ENCODE data around the gene TBC1D16. TPM values are rescaled to one million over a fixed set of nuclear protein-coding genes. Genes with fewer than 3 reads are reported as not detected.
A peak's percentile ranks its signal among the peaks of the same experiment; 100 is the strongest.

TBC1D16 gene, protein sequence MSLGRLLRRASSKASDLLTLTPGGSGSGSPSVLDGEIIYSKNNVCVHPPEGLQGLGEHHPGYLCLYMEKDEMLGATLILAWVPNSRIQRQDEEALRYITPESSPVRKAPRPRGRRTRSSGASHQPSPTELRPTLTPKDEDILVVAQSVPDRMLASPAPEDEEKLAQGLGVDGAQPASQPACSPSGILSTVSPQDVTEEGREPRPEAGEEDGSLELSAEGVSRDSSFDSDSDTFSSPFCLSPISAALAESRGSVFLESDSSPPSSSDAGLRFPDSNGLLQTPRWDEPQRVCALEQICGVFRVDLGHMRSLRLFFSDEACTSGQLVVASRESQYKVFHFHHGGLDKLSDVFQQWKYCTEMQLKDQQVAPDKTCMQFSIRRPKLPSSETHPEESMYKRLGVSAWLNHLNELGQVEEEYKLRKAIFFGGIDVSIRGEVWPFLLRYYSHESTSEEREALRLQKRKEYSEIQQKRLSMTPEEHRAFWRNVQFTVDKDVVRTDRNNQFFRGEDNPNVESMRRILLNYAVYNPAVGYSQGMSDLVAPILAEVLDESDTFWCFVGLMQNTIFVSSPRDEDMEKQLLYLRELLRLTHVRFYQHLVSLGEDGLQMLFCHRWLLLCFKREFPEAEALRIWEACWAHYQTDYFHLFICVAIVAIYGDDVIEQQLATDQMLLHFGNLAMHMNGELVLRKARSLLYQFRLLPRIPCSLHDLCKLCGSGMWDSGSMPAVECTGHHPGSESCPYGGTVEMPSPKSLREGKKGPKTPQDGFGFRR
- 10 to 100 TPM in 1 of 2 experiments, 1 to 10 TPM in 1; 8.3 to 10.4 TPM for total RNA-seq

DNA sequence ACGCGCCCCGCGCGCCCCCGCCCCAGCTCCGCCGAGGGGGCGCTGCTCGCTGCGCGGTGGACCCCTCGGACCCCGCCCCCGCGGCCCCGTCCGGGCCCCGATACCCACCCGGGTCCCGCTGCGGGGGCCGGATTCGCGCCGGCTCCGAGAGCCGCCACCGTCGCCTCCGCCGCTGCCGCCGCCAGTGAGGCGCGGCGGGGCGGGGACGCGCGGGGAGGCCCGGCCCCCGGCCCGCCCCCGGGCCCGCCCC lies at the start of gene TBC1D16:
TSS of gene TBC1D16 (minus strand) at position 186 of the 250 bp plus-strand sequence. CDS start 22,325 bp downstream, outside the sequence.
- intact Hi-C loops (cut with DNase I, micrococcal nuclease), result loop anchor here (1.0 to 5.0 kb wide), 4 partner anchors 66 to 1188 kb away; partner anchors contain the start of gene GAA (in 2 of the 2)
- ATAC-seq, result no peak
- H3K27me3 Mint-ChIP-seq, result peaks cover 12% of the 10 kb centered on the region

GRCh38 chr17:80084773-80085172 lies 49.1 kb upstream of the TBC1D16 start:
- ChIA-PET POLR2A (no interaction called here), CTCF (interaction anchor here (1.0 to 1.6 kb wide), 3 partner anchors 8 to 135 kb away, joined by 3 to 6 read pairs (median 3); partner anchors contain the start of gene GAA)
- Mint-ChIP-seq H3K27ac (no peak overlapping the region), H3K4me3 (no peak overlapping the region), H3K27me3 (no peaks in the 10 kb centered on the region), H3K9me3 (ENCODE audit: low read depth) (no peaks in the 10 kb centered on the region), H3K4me1 (peaks cover 3% of the 10 kb centered on the region), H3K36me3 (ENCODE audit: low read depth) (no peaks in the 10 kb centered on the region)
- intact Hi-C loops (cut with DNase I, micrococcal nuclease), result loop anchor here in 1 of 2 experiments (5.0 kb wide), 1 partner anchor 77 kb away; no protein-coding TSS in a partner anchor
- ATAC-seq (no peak), DNase-seq (no peak)

More for the DNA sequence above, at the start of gene TBC1D16:
- H3K36me3 Mint-ChIP-seq (ENCODE audit: low read depth), result no peaks in the 10 kb centered on the region
- peaks cover 7% of the 10 kb centered on the region for H3K4me1 Mint-ChIP-seq
- no peak for DNase-seq
- ChIA-PET POLR2A (no interaction called here), CTCF (interaction anchor here (3.8 kb wide), 1 partner anchor 28 kb away, joined by 22 read pairs; no protein-coding TSS in a partner anchor)
- peak within 1 kb of the TSS; percentile 82 for H3K4me3 Mint-ChIP-seq
- H3K9me3 Mint-ChIP-seq (ENCODE audit: low read depth), result no peaks in the 10 kb centered on the region
- H3K27ac Mint-ChIP-seq, result peak within 1 kb of the TSS; percentile 69

DNA sequence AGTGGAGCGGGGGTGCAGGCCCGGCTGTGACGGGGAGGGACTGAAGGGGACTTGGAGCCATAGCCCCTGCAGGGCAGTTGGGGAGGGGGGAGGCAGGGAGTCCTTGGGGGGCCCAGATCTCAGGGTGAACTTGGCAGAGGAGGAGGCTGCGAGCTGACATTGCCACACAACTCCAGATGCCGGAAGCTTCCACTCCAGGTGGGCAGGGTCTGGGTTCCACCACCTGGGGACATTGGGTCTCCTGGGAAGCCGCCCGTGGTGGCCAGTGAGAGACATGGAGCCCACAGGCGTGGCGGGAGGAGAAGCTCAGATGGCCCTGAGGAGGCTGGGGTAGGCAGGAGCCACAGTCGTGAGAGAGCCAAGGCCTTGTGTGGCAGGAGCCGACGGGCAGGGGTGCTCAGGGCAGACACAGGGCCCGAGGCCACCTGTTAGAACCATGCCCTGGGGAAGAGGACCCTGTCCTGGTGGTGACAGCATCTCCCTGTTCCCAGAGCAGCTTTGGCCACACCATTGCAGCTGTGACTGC lies 47.5 kb upstream of the TBC1D16 start:
- no peak overlapping the region for H3K4me3 Mint-ChIP-seq

GRCh38 chr17:80082403-80083135 lies 46.9 kb upstream of the TBC1D16 start:
- no peaks in the 10 kb centered on the region for H3K27me3 Mint-ChIP-seq
- H3K4me1 Mint-ChIP-seq, result peaks cover 3% of the 10 kb centered on the region
- CTCF ChIA-PET, result interaction anchor here (0.6 to 1.6 kb wide), 16 partner anchors 10 to 500 kb away, joined by 3 to 8 read pairs (median 3); partner anchors contain the start of gene GAA
- intact Hi-C loops (cut with DNase I, micrococcal nuclease), result loop anchor here in 1 of 2 experiments (1.0 to 5.0 kb wide), 3 partner anchors 19 to 170 kb away; partner anchors contain the start of gene GAA
- DNase-seq (peak; percentile 80), ATAC-seq (peak; percentile 91)
- no peaks in the 10 kb centered on the region for H3K36me3 Mint-ChIP-seq (ENCODE audit: low read depth)
- no peaks in the 10 kb centered on the region for H3K9me3 Mint-ChIP-seq (ENCODE audit: low read depth)
- H3K27ac Mint-ChIP-seq, result no peak overlapping the region
- H3K4me3 Mint-ChIP-seq, result no peak overlapping the region
- POLR2A ChIA-PET, result interaction anchor here (0.5 to 0.6 kb wide), 2 partner anchors 24 to 314 kb away, joined by 3 read pairs; no protein-coding TSS in a partner anchor

More for the DNA sequence above, 47.5 kb upstream of the TBC1D16 start:
- no peak overlapping the region for H3K27ac Mint-ChIP-seq
- no peak for DNase-seq
- CTCF ChIA-PET, result interaction anchor here (0.6 to 1.6 kb wide), 12 partner anchors 9 to 500 kb away, joined by 3 to 8 read pairs (median 3); partner anchors contain the start of gene GAA
- peaks cover 3% of the 10 kb centered on the region for H3K4me1 Mint-ChIP-seq
- H3K36me3 Mint-ChIP-seq (ENCODE audit: low read depth), result no peaks in the 10 kb centered on the region
- H3K9me3 Mint-ChIP-seq (ENCODE audit: low read depth), result no peaks in the 10 kb centered on the region
- POLR2A ChIA-PET, result interaction anchor here (0.5 to 0.6 kb wide), 2 partner anchors 23 to 313 kb away, joined by 3 read pairs; no protein-coding TSS in a partner anchor
- intact Hi-C loops (cut with DNase I, micrococcal nuclease), result loop anchor here in 1 of 2 experiments (2.0 to 5.0 kb wide), 2 partner anchors 76 to 170 kb away; no protein-coding TSS in a partner anchor
- no peaks in the 10 kb centered on the region for H3K27me3 Mint-ChIP-seq
- no peak for ATAC-seq

DNA sequence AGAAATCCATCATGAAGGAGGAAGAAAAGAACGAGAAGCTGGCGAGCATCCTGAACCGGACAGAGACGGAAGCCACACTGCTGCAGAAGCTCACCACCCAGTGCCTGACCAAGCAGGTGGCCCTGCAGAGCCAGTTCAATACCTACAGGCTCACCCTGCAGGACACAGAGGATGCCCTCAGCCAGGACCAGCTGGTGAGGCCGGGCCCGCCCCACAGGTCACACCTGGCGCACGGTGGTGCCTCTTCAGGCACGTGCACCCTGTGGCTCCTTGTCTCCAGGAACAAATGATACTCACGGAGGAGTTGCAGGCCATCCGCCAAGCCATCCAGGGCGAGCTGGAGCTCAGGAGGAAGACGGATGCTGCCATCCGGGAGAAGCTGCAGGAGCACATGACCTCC lies 45.9 kb upstream of the TBC1D16 start:
- no peak for DNase-seq
- intact Hi-C loops (cut with DNase I, micrococcal nuclease), result loop anchor here in 1 of 2 experiments (5.0 kb wide), 1 partner anchor 74 kb away; no protein-coding TSS in a partner anchor
- ChIA-PET CTCF (interaction anchor here (0.6 to 1.6 kb wide), 7 partner anchors 20 to 876 kb away, joined by 3 to 6 read pairs (median 4); partner anchors contain the start of gene GAA), POLR2A (no interaction called here)
- ATAC-seq, result no peak
- no peaks in the 10 kb centered on the region for H3K27me3 Mint-ChIP-seq
- peaks cover 3% of the 10 kb centered on the region for H3K4me1 Mint-ChIP-seq
- H3K36me3 Mint-ChIP-seq (ENCODE audit: low read depth), result no peaks in the 10 kb centered on the region
- H3K27ac Mint-ChIP-seq, result no peak overlapping the region
- H3K4me3 Mint-ChIP-seq, result no peak overlapping the region
- H3K9me3 Mint-ChIP-seq (ENCODE audit: low read depth), result no peaks in the 10 kb centered on the region

DNA sequence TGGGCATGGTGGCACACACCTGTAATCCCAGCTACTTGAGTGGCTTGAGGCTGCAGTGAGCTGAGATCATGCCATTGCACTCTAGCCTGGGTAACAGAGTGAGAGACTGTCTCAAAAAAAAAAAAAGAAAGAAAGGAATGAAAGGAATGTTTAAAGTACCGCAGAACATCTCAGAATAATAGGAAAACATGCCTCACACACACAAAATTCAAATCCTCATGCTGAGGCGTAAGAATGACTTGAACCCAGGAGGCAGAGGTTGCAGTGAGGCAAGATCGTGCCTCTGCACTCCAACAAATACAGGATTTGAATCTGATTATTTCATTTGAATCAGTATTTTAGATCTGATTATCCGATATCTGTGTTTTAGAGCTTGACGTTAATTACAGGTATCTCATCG lies 44.4 kb upstream of the TBC1D16 start:
- no peaks in the 10 kb centered on the region for H3K27me3 Mint-ChIP-seq

GRCh38 chr17:80072410-80072809 lies 36.7 kb upstream of the TBC1D16 start:
- peaks cover 3% of the 10 kb centered on the region for H3K4me1 Mint-ChIP-seq
- no peak overlapping the region for H3K4me3 Mint-ChIP-seq
- H3K27me3 Mint-ChIP-seq, result no peaks in the 10 kb centered on the region
- ATAC-seq (no peak), DNase-seq (no peak)
- H3K27ac Mint-ChIP-seq, result no peak overlapping the region
- POLR2A ChIA-PET, result interaction anchor here (0.6 kb wide), 1 partner anchor 1786 kb away, joined by 3 read pairs; no protein-coding TSS in a partner anchor
- no peaks in the 10 kb centered on the region for H3K9me3 Mint-ChIP-seq (ENCODE audit: low read depth)
- no peaks in the 10 kb centered on the region for H3K36me3 Mint-ChIP-seq (ENCODE audit: low read depth)
- intact Hi-C loops (cut with DNase I, micrococcal nuclease), result no loop called here
- CTCF ChIA-PET, result no interaction called here

More for the DNA sequence above, 44.4 kb upstream of the TBC1D16 start:
- ChIA-PET POLR2A (no interaction called here), CTCF (interaction anchor here (0.5 to 1.4 kb wide), 3 partner anchors 9 to 146 kb away, joined by 3 to 4 read pairs (median 3); no protein-coding TSS in a partner anchor)
- no peak overlapping the region for H3K27ac Mint-ChIP-seq
- no peaks in the 10 kb centered on the region for H3K36me3 Mint-ChIP-seq (ENCODE audit: low read depth)
- no peak for DNase-seq
- ATAC-seq, result no peak
- intact Hi-C loops (cut with DNase I, micrococcal nuclease), result loop anchor here in 1 of 2 experiments (5.0 kb wide), 1 partner anchor 73 kb away; no protein-coding TSS in a partner anchor
- no peaks in the 10 kb centered on the region for H3K9me3 Mint-ChIP-seq (ENCODE audit: low read depth)
- no peak overlapping the region for H3K4me3 Mint-ChIP-seq
- H3K4me1 Mint-ChIP-seq, result peaks cover 3% of the 10 kb centered on the region

- Mint-ChIP-seq H3K27me3 (no peaks in the 10 kb centered on the region), H3K27ac (no peak overlapping the region), H3K36me3 (ENCODE audit: low read depth) (no peaks in the 10 kb centered on the region), H3K4me3 (no peak overlapping the region), H3K9me3 (ENCODE audit: low read depth) (no peaks in the 10 kb centered on the region), H3K4me1 (peaks cover 3% of the 10 kb centered on the region)
- ChIA-PET CTCF (no interaction called here), POLR2A (no interaction called here)
- DNase-seq (no peak), ATAC-seq (no peak)
- intact Hi-C loops (cut with DNase I, micrococcal nuclease), result no loop called here
Observed at GRCh38 chr17:80071116-80071841, 35.6 kb upstream of the TBC1D16 start.

GRCh38 chr17:80070375-80071115 lies 34.9 kb upstream of the TBC1D16 start:
- intact Hi-C loops (cut with DNase I, micrococcal nuclease), result no loop called here
- no peaks in the 10 kb centered on the region for H3K36me3 Mint-ChIP-seq (ENCODE audit: low read depth)
- CTCF ChIA-PET, result no interaction called here
- no peaks in the 10 kb centered on the region for H3K27me3 Mint-ChIP-seq
- peaks cover 3% of the 10 kb centered on the region for H3K4me1 Mint-ChIP-seq
- H3K27ac Mint-ChIP-seq, result no peak overlapping the region
- POLR2A ChIA-PET, result interaction anchor here (0.7 kb wide), 1 partner anchor 116 kb away, joined by 5 read pairs; no protein-coding TSS in a partner anchor
- no peaks in the 10 kb centered on the region for H3K9me3 Mint-ChIP-seq (ENCODE audit: low read depth)
- DNase-seq (no peak), ATAC-seq (no peak)
- no peak overlapping the region for H3K4me3 Mint-ChIP-seq
